ENCODE results near the gene FAM180A.

DNA sequence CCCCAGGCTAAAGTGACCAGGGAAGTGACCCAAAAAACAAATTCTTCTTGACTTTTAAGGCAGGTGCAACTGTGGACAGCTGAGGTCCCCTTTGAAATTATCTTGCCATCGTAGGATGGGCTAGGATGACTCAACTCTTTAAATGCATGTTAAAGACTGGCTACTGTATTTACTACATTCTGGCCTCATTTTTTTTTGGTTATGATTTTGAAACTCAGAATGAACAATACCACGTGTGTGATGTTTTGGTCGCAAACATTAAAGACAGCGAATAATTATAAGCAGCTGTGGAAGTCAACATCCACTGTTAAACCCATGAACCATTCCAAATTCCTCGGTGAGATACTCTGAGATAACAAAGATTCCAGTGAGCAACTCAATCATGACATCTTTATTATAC is 19.4 kb downstream of the FAM180A start:
- TF ChIP-seq, protein P1, sequence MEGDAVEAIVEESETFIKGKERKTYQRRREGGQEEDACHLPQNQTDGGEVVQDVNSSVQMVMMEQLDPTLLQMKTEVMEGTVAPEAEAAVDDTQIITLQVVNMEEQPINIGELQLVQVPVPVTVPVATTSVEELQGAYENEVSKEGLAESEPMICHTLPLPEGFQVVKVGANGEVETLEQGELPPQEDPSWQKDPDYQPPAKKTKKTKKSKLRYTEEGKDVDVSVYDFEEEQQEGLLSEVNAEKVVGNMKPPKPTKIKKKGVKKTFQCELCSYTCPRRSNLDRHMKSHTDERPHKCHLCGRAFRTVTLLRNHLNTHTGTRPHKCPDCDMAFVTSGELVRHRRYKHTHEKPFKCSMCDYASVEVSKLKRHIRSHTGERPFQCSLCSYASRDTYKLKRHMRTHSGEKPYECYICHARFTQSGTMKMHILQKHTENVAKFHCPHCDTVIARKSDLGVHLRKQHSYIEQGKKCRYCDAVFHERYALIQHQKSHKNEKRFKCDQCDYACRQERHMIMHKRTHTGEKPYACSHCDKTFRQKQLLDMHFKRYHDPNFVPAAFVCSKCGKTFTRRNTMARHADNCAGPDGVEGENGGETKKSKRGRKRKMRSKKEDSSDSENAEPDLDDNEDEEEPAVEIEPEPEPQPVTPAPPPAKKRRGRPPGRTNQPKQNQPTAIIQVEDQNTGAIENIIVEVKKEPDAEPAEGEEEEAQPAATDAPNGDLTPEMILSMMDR (IDR thresholded peaks at IDR 0.05; ENCODE audit: insufficient read depth, low read length) = no peak
- TF ChIP-seq POLR2AphosphoS5 (IDR thresholded peaks at IDR 0.05; ENCODE audit: low read depth) (no peak), SPI1 (IDR thresholded peaks at IDR 0.05; ENCODE audit: borderline replicate concordance, low read depth) (no peak)
- TF ChIP-seq, protein P2, sequence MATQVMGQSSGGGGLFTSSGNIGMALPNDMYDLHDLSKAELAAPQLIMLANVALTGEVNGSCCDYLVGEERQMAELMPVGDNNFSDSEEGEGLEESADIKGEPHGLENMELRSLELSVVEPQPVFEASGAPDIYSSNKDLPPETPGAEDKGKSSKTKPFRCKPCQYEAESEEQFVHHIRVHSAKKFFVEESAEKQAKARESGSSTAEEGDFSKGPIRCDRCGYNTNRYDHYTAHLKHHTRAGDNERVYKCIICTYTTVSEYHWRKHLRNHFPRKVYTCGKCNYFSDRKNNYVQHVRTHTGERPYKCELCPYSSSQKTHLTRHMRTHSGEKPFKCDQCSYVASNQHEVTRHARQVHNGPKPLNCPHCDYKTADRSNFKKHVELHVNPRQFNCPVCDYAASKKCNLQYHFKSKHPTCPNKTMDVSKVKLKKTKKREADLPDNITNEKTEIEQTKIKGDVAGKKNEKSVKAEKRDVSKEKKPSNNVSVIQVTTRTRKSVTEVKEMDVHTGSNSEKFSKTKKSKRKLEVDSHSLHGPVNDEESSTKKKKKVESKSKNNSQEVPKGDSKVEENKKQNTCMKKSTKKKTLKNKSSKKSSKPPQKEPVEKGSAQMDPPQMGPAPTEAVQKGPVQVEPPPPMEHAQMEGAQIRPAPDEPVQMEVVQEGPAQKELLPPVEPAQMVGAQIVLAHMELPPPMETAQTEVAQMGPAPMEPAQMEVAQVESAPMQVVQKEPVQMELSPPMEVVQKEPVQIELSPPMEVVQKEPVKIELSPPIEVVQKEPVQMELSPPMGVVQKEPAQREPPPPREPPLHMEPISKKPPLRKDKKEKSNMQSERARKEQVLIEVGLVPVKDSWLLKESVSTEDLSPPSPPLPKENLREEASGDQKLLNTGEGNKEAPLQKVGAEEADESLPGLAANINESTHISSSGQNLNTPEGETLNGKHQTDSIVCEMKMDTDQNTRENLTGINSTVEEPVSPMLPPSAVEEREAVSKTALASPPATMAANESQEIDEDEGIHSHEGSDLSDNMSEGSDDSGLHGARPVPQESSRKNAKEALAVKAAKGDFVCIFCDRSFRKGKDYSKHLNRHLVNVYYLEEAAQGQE (IDR thresholded peaks at IDR 0.05; ENCODE audit: insufficient replicate concordance, low read depth) = no peak

All from HL-60 (cell line).